Mesodermal cell (in vitro differentiated cells): Measurements from ENCODE around the gene RXRA.

ENCODE experiments used
- H3K27ac ChIP-seq: 2 replicates; pipeline ENCODE4 v1.7.0; 2013; ENCODE audit warnings: mild to moderate bottlenecking, low read depth, low read length, moderate library complexity; ENCODE audit not compliant: severe bottlenecking
- H3K36me3 ChIP-seq: 2 replicates; pipeline ENCODE4 v1.7.1; 2013; ENCODE audit warnings: mild to moderate bottlenecking, low read length, moderate library complexity; ENCODE audit not compliant: control insufficient read depth, insufficient read depth
- H3K4me1 ChIP-seq: one replicate; pipeline ENCODE4 v1.7.1; 2013; ENCODE audit warnings: mild to moderate bottlenecking, low read length; ENCODE audit not compliant: insufficient read depth, control insufficient read depth, poor library complexity, severe bottlenecking
- H3K4me3 ChIP-seq: 2 replicates; pipeline ENCODE4 v1.7.0; 2013; ENCODE audit warnings: low read length, control low read depth, mild to moderate bottlenecking; ENCODE audit not compliant: insufficient read depth, poor library complexity, severe bottlenecking; ENCODE audit errors: extremely low read depth
- H3K9me3 ChIP-seq: 2 replicates; pipeline ENCODE4 v1.7.1; 2013; ENCODE audit warnings: mild to moderate bottlenecking, low read length, moderate library complexity; ENCODE audit not compliant: control insufficient read depth
- WGBS, 2 experiments: methylation state at CpG; one replicate each; pipeline ENCODE4 v1.1.5; 2013; ENCODE audit warnings: missing lambda C conversion rate in 2 of 2; ENCODE audit not compliant: insufficient coverage in 2 of 2; 5-methylcytosine and 5-hydroxymethylcytosine counted together

RXRA gene

DNA sequence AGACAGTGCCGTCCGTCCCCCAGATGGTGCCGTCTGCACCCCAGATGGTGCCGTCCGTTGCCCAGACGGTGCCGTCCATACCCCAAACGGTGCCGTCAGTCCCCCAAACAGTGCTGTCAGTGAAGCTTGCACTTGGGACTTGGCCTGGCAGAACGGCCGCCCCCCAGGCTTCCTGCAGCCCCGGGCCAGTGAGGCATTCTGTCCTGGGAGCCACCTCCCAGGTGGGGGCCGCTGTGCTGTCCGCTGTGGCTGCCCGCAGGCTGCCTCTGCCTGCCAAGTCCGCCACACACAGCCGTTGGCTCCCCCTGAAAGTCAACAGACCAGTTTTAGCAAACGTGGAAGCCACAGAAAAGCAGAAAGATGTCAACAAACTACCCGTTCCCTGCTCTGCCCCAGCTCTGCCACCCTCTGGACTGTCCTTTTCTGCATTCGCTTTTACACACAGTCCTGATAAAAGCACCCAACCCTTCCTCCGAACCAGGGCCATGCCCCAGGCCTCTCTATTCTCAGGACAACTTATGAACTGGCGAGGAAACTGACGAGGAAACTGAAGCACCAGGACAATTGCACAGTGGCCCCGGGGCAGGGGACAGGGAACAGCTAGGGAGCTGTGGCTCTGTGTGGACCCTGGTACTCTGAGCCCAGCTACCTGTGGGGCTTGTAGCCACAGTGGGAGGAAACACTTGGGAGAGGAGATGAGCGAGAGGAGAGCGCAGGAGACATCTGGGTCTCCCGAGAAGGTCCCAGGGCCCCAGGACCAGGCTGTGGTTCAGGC, 39.6 kb upstream of the RXRA start:
- Histone ChIP-seq H3K4me1 (no peaks in the 10 kb centered on the region), H3K27ac (no peak overlapping the region), H3K9me3 (no peaks in the 10 kb centered on the region), H3K4me3 (no peak overlapping the region), H3K36me3 (no peaks in the 10 kb centered on the region)
- WGBS, 2 experiments = 85 to 94% methylated on average over 27 of the region's 27 CpGs

DNA sequence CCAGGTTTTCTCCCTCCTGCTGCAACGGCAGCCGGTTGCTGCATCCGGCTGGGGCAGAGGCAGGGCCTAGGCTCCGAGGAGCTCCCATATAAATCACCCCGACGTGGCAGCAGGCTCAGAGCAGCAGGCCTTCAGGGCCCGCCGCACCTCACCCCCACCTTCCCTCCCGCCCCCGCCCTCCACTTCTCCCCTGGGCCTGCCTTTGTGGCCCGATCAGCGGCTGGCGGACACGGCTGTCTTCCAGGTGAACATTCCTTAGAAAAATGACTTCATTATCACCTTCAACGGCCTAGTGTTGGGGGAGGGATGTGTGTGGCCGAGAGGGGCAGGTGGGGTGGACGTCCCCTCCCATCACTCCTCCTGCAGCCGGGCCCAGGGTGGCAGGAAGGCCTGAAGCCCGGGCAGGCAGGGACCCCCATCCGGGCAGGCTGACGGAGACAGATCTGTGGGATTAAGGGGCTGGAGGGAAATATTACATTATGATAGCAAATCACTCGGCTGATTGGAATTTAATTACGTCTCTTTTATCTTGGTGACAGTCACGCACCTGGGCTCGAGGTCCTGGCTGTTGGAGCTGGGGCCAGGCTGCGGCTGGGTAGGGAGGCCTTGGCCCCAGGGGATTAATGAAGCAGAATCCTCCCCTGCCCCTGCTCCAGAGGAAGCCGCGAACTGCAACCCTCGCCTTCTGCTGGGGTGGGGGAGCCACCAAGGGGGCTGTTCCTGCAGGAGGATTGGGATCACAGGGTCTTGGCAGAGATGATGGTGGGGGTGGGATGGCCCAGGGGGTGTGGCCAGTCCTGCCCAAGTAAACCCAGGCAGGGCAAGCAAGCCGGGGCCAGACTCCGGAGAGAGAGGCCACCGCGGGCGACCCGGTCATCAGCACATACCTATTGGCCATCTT, 38.4 kb upstream of the RXRA start:
- Histone ChIP-seq H3K9me3 (no peaks in the 10 kb centered on the region), H3K27ac (no peak overlapping the region)
- WGBS, 2 experiments = 85% methylated on average over 14 to 16 of the region's 35 CpGs

DNA sequence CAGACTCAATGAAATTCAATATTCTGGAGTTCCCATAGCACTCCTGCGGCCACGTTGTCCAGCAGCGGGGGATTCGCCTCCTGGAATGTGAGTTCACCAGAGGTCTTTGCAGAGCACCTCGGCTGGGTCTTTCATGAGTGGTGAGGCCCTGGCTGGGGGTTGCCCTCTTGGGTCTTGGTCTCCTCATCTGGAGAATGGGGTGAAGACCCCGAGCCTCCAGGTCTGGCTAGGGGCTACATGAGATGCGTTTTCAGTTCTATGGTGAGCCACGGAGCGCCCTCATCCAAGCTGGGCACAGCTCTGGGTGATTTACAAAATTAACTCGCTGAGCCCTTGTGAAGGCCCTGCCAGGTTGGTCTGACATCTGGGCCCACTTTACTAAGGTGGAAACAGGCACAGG, 37.5 kb upstream of the RXRA start:
- Histone ChIP-seq H3K27ac (no peak overlapping the region), H3K4me3 (no peak overlapping the region), H3K9me3 (no peaks in the 10 kb centered on the region), H3K36me3 (no peaks in the 10 kb centered on the region), H3K4me1 (no peaks in the 10 kb centered on the region)
- WGBS, 2 experiments = 96 to 97% methylated on average over 9 to 10 of the region's 10 CpGs

More for the DNA sequence above, 38.4 kb upstream of the RXRA start:
- no peaks in the 10 kb centered on the region for H3K36me3 ChIP-seq
- H3K4me1 ChIP-seq = no peaks in the 10 kb centered on the region
- no peak overlapping the region for H3K4me3 ChIP-seq

DNA sequence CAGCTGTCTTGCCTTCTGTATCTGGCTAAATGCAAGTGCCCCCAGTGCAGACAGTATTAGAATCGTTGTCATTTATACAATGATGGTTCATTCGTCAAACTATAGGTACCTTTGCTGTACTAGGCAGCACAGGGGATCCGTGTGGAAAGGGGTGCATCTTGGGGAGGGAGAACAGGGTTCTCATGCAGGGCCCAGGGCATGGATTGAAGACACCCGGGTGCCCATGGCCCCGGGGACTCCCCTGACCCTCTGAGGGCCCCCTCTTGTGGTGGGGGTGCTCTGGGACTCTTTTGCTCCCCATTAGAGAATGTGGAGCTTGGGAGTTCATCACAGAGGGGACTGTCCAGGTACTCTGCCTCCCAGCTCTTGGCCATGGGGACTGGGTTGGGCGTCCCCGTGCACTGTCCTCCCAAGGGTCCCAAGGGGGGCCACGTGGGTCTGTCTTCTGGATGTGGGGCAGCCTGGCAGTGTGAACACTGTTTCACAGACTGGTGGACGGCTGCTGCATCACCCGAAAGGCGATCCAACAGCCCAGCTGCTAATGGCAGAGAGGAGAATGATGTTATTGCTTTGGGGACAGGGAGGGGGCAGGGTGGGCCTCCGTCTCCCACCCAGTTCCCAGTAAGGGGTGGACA, 36.9 kb upstream of the RXRA start:
- no peaks in the 10 kb centered on the region for H3K36me3 ChIP-seq
- H3K9me3 ChIP-seq = no peaks in the 10 kb centered on the region
- no peak overlapping the region for H3K27ac ChIP-seq
- H3K4me1 ChIP-seq = no peaks in the 10 kb centered on the region
- H3K4me3 ChIP-seq = no peak overlapping the region
- WGBS, 2 experiments = 88 to 93% methylated on average over 8 to 11 of the region's 12 CpGs

DNA sequence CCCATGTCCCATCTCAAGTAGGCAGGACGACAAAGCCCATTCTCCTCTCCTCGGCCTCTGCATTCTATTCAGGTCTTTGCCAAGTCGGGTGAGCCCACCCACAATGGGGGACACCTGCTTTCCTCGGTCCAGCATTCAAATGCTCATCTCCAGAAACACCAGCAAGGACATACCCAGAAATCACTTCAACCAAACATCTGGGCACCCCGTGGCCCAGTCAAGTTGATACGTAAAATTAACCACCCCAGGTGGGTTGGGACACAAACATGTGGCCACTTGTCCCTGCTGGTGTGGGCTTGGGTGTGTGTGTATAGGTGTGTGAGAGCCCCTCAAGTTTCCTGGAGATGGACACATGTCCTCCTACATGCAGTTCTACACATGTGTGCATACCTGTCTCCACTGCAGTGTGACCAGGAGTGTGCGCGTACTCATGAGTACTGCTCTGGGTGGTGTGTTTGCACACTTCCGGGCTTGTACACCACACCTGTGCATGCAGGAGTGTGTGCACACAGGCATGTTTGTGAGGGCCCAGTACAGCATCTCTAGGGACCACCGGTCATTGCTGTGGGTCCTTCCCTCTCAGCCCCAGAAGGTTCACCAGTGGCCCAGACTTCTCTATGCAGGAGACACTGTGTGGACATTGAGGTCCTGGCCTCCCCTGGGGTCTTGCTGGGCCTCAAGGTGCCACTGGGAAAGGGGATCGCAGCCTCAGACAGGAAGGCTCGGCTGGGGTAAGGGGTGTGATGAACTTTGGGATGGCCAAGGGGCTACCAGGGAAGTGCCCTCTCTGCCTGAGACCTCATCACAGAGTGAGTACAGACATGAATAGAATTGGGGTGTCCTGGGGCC, 35.4 kb upstream of the RXRA start:
- Histone ChIP-seq H3K4me3 (no peak overlapping the region), H3K27ac (no peak overlapping the region), H3K36me3 (no peaks in the 10 kb centered on the region), H3K4me1 (no peaks in the 10 kb centered on the region), H3K9me3 (no peaks in the 10 kb centered on the region)
- 91 to 95% methylated on average over 9 to 10 of the region's 12 CpGs for WGBS, 2 experiments

DNA sequence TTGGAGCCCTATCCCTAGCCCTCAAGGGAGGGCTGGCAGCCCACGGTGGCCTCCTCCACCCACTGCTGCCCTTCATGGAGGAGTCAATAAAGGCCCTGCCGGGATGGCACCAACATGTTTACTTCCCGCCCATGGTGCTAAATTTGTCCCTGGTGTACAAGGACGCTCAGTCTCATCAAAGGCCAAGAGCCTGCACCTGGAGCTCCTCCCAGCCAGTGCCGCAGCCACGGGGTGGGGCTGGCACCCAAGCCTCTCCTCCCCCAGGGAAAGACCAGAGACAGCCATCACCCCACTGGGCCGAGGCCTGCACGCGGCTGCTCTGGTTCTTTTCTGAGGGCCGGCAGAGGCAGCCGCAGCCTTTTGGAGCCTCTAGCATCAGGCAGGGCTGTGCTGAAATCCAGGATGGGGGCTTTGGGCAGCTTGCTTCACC, 34.8 kb upstream of the RXRA start:
- H3K4me1 ChIP-seq = no peaks in the 10 kb centered on the region
- H3K9me3 ChIP-seq = no peaks in the 10 kb centered on the region
- no peak overlapping the region for H3K27ac ChIP-seq
- H3K36me3 ChIP-seq = no peaks in the 10 kb centered on the region
- H3K4me3 ChIP-seq = no peak overlapping the region
- WGBS, 2 experiments = 86 to 91% methylated on average over 8 to 9 of the region's 11 CpGs

DNA sequence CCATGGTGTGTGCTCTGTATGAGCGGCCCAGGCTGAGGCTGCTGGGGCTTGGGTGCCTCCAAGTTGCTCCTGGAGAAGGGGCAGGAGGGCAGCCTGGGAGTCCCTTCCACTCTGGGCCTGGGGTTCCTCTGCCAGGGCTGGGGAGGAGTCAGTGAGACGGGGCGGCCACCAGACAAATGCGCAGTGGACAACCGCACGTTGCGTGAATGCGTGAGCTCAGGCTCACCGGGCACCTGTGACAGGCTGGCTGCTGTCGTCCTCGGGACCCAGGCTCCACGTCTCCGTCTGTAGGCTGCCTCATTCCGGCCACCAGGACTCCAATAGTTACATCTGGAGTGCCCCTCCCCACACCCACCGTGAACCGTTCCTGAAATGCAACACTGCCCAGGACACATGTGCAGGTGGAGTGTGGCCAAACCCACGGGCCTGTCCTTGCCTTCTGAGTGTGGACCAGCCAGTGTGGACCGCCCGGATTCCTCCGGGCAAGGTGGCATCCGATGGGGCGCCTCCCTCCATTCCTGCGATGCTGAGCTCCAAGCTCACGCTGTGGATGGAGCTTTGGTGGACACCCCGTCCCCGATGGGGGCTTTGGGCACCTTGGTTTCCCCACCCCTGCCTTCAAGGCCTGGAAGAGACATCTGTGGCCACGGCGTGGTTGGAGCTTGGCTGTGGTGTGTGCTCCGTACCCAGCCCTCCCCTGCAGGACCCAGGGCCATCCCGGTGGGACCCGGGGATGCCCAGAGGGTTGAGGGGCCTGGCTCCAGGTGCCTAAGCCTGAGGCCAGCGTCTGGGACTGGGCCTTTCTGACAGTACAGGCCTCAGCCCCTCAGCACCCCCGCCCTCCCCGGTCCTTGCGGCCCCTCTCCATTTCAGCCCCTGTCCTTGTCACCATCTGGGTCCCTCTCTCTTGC, 34.0 kb upstream of the RXRA start:
- Histone ChIP-seq H3K36me3 (no peaks in the 10 kb centered on the region), H3K9me3 (no peaks in the 10 kb centered on the region), H3K4me1 (no peaks in the 10 kb centered on the region), H3K4me3 (no peak overlapping the region), H3K27ac (no peak overlapping the region)
- WGBS, 2 experiments = 96 to 98% methylated on average over 32 to 34 of the region's 35 CpGs

DNA sequence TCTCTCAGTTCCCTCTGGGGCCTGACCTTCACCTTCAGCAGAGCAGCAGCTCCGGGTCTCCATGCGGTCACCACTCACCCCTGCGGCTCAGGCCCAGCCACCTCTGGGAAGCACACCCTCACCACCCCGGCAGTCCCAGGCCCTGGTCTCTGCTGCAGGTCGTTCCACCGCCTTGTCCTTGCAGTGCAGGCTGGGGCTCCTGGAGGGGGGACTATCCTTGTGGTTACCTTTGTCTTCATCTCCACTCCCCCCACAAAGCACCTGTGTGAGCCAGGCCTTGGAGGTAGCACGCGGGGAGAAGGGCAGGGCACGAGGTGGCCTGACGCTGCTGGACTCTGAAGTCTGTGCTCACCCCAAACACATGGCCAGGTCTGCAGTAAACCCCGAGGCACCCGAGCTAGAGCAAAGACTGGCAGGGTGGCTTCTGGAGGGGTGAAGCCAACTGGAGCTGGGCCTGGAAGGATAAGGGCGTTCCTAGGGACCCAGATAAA, 33.2 kb upstream of the RXRA start:
- Histone ChIP-seq H3K4me1 (no peaks in the 10 kb centered on the region), H3K4me3 (no peak overlapping the region), H3K9me3 (no peaks in the 10 kb centered on the region), H3K27ac (no peak overlapping the region), H3K36me3 (no peaks in the 10 kb centered on the region)
- 94 to 96% methylated on average over 6 to 10 of the region's 13 CpGs for WGBS, 2 experiments

DNA sequence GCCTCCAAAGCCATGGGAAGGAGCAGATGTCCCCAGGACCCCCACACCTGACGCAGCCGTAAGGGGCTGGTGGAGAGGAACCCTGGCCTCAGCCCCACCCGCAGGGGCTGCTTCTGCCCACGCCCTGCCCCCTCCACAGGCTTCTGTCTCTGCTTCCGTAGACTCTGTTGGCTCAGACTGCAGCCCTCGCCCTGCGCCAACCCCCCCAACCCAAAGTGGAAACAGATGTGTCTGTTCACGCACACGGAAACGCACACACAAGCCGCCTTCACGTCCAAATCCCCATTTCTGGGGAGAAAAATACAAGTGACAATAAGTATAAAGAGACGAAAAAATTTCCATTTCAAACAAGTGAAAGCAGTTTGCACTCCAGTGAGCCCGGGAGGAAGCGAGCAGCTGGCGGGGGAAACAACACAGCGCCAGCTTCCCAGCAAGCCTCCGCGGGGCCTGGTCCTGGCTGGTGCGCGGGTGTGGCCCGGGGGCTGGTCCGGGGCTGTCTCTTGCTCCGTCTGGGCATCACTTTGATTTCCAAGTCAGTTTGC, 32.6 kb upstream of the RXRA start:
- H3K27ac ChIP-seq = no peak overlapping the region
- H3K9me3 ChIP-seq = no peaks in the 10 kb centered on the region
- no peak overlapping the region for H3K4me3 ChIP-seq
- 80 to 81% methylated on average over 15 to 17 of the region's 24 CpGs for WGBS, 2 experiments
- no peaks in the 10 kb centered on the region for H3K36me3 ChIP-seq
- no peaks in the 10 kb centered on the region for H3K4me1 ChIP-seq
